GM18526 (cell line): Measurements from ENCODE around the gene CPA5.

Experiments used
- POLR2A ChIP-seq: IDR thresholded peaks from 3 replicates; pipeline ENCODE4 v1.6.1; 2011; ENCODE audit not compliant: insufficient read length; ENCODE audit errors: extremely low read depth

The CPA5 gene

DNA sequence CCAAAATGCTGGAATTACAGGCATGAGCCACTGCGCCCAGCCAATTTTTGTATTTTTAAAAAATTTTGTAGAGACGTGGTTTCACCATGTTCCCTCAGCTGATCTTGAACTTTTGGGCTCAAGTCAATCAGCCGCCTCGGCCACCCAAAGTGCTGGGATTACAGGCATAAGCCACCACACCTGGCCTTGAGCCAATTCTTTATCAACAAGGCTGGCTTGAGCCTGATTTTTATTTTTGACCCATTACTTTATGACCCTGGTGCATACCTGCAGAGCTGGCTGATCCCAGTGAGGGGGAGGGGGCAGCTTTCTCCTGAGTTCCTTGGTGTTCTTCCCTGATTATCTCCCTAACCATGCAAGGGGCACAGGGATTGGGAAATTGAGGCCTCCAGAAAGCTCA lies 19.8 kb downstream of the CPA5 start:
- no peak for TF ChIP-seq POLR2A

DNA sequence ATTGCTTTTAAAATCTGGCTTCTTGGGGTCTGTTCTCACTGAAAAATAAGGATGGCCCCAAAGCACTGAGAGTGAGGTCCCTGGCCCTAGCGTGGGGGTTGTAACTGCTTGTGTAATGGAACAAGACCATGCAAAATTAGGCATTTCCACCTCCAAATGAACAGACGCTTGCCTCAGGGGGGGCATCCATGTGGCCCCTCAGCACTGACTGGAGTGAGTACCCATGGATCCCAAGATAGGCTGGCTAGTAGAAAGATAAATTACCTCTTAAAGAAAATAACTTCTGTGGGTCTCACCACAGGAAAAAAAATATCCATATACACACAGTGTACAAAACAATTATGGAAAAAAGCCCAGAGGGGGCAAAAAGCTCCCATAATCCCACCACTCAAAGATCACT lies 20.5 kb downstream of the CPA5 start:
- no peak for TF ChIP-seq POLR2A

DNA sequence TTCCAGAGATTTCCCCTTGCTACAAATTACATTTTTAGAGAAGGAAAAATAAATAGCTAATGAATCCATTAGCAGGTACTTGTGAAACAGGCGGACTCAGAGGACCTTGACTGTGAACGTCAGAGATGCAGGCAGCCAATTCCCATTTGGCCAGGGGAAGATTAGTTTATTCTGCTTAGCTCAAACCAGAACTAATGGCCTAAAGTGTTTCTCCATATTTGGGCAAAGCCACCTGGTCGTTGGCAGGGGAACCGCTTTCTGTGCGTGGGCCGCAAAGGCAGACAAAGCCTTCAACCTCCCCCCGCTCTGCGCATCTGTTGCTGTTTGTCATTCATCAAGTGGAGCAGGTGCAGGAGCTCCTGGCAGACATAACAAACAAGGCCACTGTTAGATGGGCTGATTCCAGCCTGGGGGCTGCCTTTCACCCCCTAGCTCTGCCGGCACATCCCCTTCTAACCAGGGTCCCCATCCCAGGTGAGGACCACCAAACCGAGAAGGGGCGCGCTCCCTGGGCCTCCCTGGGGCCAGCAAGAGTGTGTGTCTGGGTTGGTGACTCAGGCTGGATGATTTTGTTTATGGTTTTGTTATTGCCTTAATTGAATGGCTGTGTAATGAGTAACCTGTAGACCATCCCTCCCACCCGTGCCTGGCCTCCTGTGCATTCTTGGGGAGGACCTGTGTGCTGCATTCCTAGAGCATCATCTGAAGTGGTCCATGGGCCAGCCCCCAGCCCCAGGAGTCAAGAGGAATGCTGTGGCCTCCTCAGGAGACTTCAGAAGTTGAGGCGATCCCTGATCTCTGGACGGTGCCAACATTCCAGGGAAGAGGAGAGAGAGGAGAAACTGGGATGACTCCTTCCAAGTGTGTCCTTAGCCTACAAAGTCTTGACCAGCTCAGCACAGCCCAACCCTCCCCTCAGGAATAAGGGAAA lies 21.2 kb downstream of the CPA5 start:
- TF ChIP-seq POLR2A, result no peak

- TF ChIP-seq POLR2A, result no peak
These were observed 21.9 kb downstream of the CPA5 start for GRCh38 chr7:130366564-130366963.

DNA sequence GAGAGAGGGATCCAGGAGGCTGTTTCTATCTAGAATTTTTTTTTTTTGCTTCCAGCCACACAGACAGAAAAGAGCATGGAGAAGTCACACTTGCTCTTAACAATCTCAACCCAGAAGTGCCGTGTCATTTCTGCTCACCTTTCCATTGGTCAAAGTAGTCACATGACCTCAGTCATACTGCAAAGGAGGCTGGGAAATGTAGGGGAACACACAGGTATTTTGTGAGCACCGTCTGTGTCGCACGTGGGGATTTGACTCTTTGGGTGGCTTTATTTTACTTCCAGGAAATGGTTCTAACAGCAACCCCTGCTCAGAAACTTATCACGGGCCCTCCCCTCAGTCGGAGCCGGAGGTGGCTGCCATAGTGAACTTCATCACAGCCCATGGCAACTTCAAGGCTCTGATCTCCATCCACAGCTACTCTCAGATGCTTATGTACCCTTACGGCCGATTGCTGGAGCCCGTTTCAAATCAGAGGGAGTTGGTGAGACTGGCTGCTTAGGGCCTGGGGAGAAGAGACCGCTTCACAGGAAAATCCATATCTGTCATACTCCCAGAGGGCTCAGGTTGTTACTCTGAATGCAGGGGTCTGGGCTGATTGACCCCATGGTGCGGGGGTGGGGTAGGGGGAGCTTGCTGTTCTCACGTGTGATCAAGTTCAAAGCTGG lies 22.6 kb downstream of the CPA5 start:
- TF ChIP-seq POLR2A, result no peak

DNA sequence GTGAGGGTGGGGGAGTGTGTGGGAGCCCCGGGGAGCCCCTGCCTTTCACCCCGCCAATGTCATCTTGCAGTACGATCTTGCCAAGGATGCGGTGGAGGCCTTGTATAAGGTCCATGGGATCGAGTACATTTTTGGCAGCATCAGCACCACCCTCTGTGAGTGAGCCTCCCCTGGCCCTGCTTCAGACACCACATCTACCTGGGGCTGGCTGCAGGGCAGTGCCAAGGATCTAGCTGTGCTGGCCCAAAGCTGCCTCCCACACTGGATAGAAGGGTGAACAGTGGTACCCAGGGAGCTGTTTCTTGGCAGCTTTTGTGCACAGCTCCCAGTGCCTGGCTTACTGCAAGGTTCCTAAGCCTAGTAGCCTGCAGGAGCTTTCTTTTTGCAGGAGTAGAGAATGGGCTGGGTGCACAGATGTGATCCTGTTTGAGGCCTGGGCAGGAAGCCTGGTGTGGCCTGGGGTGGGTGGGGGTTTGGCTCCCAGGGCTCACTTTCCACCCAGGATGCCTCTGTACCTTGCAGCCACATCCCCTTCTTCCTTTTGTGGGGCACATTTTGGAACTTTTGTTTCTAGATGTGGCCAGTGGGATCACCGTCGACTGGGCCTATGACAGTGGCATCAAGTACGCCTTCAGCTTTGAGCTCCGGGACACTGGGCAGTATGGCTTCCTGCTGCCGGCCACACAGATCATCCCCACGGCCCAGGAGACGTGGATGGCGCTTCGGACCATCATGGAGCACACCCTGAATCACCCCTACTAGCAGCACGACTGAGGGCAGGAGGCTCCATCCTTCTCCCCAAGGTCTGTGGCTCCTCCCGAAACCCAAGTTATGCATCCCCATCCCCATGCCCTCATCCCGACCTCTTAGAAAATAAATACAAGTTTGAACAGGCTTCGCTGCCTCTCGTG lies 23.5 kb downstream of the CPA5 start:
- TF ChIP-seq POLR2A, result no peak

DNA sequence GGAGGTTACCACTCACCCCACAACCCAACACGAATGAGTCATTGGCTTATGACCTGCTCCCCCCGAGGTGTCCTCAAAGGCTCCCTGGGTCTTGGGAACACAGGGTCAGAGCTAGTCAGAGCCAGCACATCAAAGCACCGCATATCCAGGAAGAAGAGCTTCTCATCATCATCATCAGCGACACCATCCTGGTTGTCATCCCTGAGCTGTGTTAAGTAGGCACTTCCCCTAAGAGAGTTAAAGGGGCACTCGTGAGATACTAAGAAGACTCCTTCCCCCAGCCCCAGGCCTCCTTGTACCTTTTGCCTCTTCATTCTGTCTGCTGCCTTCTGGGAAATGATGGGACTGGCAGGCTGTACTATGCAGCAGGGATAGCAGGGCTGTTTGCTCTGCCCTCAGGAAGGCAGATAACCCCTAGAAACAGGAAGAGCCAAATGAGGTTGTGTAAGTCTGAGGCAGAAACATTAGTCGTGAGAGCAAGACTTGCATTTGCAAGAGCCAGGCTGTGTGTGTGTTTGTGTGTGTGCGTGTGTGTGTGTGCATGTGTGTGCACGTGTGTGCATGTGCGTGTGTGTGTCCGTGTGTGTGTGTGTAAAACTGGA lies 24.6 kb downstream of the CPA5 start:
- TF ChIP-seq POLR2A, result no peak

GRCh38 chr7:130369831-130370550 lies 25.4 kb downstream of the CPA5 start:
- TF ChIP-seq POLR2A, result no peak

DNA sequence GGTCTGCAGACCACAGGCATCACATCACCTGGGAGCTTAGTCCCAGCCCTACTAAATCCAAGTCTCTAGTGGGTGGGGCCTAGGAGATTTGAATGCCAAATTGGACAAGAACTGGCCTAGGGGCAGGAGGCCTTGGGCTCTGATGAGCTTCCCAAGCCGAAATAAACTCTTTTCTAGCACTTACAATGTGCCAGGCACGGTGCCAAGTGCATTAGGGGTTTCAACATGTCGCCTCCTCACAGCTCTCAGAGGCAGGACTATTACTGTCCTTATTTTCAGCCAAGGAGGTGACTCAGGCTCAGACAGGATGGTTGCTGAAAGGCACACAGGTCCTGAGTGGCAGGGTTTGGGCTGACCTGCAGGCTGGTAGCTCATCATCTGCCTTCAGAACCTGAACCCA lies 26.4 kb downstream of the CPA5 start:
- no peak for TF ChIP-seq POLR2A

- no peak for TF ChIP-seq POLR2A
These were observed 28.0 kb downstream of the CPA5 start for GRCh38 chr7:130372402-130373165.

DNA sequence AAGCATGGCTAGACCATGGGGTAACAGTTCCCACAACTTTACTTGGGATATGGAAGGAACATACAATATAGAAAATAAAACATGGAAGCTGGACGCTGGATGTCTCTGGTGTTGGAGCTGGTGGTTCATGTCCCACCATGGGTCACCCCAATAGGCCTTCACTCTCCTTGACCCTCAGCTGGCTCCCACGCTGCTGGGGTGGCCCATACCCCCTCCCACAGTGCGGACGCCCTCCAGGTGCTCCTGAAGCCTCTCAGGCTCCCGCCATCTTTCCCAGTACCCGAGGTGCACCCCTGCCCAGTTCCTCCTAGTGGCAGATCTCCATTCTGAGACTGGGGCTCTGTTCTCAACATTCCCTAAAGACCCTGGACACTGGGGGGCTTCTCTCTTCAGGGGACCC lies 29.9 kb downstream of the CPA5 start:
- TF ChIP-seq POLR2A, result no peak

DNA sequence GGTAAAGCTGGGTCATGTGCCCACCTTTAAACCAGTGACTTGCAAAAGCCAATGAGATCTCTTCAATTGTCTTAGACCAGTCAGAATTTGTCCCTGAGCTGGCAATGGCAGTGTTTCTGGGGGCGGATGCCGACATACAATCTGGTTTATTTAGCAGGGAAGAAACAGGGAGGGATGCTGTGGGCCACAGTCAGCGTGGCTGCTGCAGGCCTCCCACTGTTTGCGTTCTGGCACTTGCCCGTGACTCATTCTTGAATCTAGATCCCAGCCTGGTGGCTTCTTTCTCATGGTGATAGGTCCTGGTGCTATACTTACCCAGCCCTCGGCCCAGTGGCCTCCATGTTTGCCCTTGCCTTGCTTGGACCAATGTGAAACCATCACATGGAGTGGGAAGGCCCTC lies 32.6 kb downstream of the CPA5 start:
- no peak for TF ChIP-seq POLR2A

DNA sequence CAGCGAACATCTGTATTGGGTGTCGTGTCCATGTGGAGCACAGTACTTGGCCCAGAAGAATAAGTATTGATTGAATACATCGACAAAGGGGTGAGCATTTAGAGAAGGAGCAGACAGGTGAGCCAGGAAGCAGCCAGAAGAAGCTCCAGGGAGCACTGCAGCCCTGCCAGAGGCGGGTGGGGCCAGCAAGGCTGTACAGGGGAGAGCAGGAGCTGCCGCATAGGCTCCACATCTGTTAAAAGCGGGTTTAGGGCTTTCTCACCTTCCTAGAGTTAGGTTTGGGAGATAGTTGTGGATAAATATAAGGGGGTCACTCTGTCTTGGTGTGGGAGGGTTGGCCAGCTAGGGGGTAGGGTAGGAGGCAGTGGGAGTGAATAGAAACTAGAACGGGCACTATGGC lies 34.4 kb downstream of the CPA5 start:
- TF ChIP-seq POLR2A, result no peak

DNA sequence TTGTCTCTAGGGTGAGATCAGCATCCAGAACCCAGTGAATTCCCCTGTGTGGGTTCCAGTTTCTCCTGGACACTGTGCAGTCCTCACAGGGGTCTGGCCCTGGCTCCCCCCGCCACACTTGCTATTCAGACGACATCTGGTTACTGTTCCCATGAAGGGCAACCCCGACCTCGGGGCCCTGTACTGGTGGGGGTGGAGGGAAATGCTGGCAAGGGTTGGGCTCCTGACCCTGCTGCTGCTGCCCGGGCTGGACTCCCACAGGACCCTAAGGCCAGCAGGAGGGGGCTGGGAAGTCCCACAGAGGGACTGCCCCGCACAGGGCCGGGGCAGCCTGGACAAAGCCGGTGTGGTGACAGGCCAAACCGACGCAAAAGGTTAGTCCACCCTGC lies 34.9 kb downstream of the CPA5 start:
- TF ChIP-seq POLR2A, result no peak
